DND-41 (cell line): ENCODE results near the gene HYCC1.

Experiments
- EZH2 ChIP-seq: IDR thresholded peaks from 3 replicates; pipeline ENCODE4 v1.6.1; 2012; ENCODE audit warnings: borderline replicate concordance, low read depth, mild to moderate bottlenecking, moderate library complexity, low read length, inconsistent platforms; ENCODE audit not compliant: severe bottlenecking
- TF ChIP-seq, protein P1 (sequence below): IDR thresholded peaks from 2 replicates; pipeline ENCODE4 v1.5.1; 2012; ENCODE audit warnings: borderline replicate concordance, low read length, moderate library complexity, mild to moderate bottlenecking; ENCODE audit not compliant: poor library complexity, severe bottlenecking; ENCODE audit errors: extremely low read depth

DNA sequence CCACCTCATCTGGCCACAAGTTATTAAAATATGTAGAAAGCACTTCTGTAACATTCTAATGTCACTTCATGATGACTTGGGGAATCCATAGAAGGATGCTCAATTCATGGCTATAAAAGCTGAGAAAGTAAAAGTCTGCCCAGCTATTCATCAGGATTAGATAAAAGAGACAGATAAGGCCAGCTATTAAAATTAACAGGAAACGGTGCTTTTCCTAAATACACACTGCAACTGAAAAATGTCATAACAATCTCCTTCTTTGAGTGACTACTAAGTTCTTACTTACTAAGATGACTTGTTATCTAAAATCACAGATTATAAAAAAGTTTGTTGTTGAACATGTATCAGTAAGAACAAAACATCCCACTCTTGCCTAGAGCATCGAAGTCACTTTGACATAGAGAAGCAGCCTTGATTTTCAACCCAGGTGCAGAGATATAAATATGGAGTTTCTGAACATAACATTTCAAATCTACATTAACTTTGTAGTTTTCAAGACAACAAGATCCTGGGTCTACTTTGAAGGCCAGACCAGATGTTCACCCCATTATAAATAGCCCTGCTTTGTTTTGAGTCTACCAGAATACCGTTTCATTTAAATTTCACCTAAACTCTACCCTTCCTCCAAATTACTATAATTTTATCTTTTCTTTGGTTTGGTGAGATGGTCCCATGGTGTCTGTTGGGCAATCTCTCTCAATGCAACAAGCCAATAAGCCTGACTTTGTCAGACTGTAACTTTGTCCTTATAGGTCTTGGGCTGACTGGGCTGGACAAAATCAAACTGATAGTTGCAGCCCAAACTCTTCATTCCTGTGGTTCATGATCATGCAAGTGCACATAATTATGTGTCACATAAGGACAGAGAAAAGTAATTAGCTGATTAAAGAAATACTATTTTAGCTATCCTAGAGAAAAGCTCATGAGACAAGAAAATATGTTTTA, 24.0 kb downstream of the HYCC1 start:
- TF ChIP-seq, protein P1, sequence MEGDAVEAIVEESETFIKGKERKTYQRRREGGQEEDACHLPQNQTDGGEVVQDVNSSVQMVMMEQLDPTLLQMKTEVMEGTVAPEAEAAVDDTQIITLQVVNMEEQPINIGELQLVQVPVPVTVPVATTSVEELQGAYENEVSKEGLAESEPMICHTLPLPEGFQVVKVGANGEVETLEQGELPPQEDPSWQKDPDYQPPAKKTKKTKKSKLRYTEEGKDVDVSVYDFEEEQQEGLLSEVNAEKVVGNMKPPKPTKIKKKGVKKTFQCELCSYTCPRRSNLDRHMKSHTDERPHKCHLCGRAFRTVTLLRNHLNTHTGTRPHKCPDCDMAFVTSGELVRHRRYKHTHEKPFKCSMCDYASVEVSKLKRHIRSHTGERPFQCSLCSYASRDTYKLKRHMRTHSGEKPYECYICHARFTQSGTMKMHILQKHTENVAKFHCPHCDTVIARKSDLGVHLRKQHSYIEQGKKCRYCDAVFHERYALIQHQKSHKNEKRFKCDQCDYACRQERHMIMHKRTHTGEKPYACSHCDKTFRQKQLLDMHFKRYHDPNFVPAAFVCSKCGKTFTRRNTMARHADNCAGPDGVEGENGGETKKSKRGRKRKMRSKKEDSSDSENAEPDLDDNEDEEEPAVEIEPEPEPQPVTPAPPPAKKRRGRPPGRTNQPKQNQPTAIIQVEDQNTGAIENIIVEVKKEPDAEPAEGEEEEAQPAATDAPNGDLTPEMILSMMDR: no peak
- TF ChIP-seq EZH2: no peak
